ENCODE data around the gene BCAS3. TPM values are rescaled to one million over a fixed set of nuclear protein-coding genes. Genes with fewer than 3 reads are reported as not detected.

Gene BCAS3
- total RNA-seq, 4 donors from 2014 or later = 13.0 to 27.8 (median 20.7) TPM

- intact Hi-C loops (cut with DNase I) = no loop called here
- Histone ChIP-seq H3K9me3 (no peaks in the 10 kb centered on the region), H3K4me3 (no peak overlapping the region), H3K27ac (peak overlapping the region in 1 of 4 donors; percentile 14), H3K36me3 (no peaks in the 10 kb centered on the region), H3K4me1 (peaks cover 0 to 34% (median 8%) of the 10 kb centered on the region in 3 donors), H3K27me3 (no peaks in the 10 kb centered on the region)
- no peak for DNase-seq
- 69 to 71% methylated on average over 3 of the region's 3 CpGs for WGBS, 2 donors
- TF ChIP-seq POLR2A (IDR thresholded peaks at IDR 0.05) = no peak
- TF ChIP-seq, protein P1, sequence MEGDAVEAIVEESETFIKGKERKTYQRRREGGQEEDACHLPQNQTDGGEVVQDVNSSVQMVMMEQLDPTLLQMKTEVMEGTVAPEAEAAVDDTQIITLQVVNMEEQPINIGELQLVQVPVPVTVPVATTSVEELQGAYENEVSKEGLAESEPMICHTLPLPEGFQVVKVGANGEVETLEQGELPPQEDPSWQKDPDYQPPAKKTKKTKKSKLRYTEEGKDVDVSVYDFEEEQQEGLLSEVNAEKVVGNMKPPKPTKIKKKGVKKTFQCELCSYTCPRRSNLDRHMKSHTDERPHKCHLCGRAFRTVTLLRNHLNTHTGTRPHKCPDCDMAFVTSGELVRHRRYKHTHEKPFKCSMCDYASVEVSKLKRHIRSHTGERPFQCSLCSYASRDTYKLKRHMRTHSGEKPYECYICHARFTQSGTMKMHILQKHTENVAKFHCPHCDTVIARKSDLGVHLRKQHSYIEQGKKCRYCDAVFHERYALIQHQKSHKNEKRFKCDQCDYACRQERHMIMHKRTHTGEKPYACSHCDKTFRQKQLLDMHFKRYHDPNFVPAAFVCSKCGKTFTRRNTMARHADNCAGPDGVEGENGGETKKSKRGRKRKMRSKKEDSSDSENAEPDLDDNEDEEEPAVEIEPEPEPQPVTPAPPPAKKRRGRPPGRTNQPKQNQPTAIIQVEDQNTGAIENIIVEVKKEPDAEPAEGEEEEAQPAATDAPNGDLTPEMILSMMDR (IDR thresholded peaks at IDR 0.05) = no peak
These were observed 569.8 kb downstream of the BCAS3 start for GRCh38 chr17:61247439-61247838.

DNA sequence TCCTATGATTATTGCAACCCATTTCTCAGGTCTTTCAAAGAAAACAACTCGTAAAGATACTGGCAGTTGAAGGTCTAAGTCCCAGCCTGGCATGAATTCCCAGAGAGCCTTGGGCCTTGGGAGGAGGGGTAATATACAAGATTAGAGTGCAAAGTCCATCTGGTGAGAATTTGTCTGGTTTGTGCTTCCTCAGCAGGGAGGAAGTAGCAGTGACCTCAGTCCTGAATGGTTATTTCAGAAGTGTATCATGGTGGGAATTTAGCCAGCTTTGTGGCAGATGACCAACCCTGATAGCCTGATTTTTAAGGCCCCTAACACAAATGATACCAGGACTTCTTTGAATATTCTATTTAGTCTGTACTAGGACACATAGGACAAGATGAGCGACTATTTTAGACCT is 570.7 kb downstream of the BCAS3 start:
- no peak for DNase-seq
- Histone ChIP-seq H3K9me3 (no peaks in the 10 kb centered on the region), H3K36me3 (no peaks in the 10 kb centered on the region), H3K4me1 (peaks cover 0 to 44% (median 12%) of the 10 kb centered on the region in 3 donors), H3K4me3 (no peak overlapping the region), H3K27me3 (no peaks in the 10 kb centered on the region), H3K27ac (peak overlapping the region in 2 of 4 donors; percentile 75 to 84)
- TF ChIP-seq, protein P1 (IDR thresholded peaks at IDR 0.05) = no peak
- TF ChIP-seq POLR2A (IDR thresholded peaks at IDR 0.05) = no peak
- WGBS, 2 donors = 92 to 98% methylated on average over 2 of the region's 2 CpGs
- intact Hi-C loops (cut with DNase I) = no loop called here

GRCh38 chr17:61249649-61250299 is 572.1 kb downstream of the BCAS3 start:
- DNase-seq = no peak
- peak overlapping the region in 3 of 4 donors; percentile 75 to 84 (median 83) for H3K27ac ChIP-seq
- 72 to 84% methylated on average over 4 of the region's 4 CpGs for WGBS, 2 donors
- no peaks in the 10 kb centered on the region for H3K36me3 ChIP-seq
- H3K4me3 ChIP-seq = no peak overlapping the region
- TF ChIP-seq, protein P1 (IDR thresholded peaks at IDR 0.05) = no peak
- no peak for TF ChIP-seq POLR2A (IDR thresholded peaks at IDR 0.05)
- intact Hi-C loops (cut with DNase I) = no loop called here
- H3K4me1 ChIP-seq = peaks cover 0 to 52% (median 12%) of the 10 kb centered on the region in 3 donors
- no peaks in the 10 kb centered on the region for H3K9me3 ChIP-seq
- H3K27me3 ChIP-seq = no peaks in the 10 kb centered on the region

DNA sequence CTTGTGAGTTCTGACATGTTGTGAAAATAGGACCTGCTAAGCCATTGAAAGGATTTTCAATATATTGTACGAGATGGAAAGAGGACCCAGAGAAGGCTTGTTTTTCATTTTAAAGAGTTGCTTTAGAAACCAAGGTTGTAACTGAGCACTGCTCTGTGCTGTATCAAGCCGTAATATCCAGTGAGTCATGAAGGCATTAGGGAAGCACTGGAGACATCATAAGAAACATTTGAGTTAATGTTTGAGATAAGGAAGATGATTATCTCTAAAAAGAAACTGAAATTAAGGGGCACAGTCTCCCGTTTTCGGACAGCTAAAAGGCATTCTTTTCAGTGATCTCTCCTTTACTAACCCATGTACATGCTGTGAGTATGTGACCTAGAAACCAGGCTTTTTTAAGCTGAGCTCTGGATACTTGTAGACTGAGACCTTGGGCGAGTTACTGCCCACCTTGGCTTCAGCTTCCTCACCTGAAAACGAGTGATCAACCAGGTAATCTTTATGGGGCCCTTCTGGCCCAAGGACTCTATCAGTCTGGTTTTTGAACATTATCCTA is 572.8 kb downstream of the BCAS3 start:
- WGBS, 2 donors = 57 to 59% methylated on average over 6 of the region's 6 CpGs
- intact Hi-C loops (cut with DNase I) = no loop called here
- Histone ChIP-seq H3K27ac (peak overlapping the region in 3 of 4 donors; percentile 75 to 84 (median 83)), H3K27me3 (no peaks in the 10 kb centered on the region), H3K36me3 (no peaks in the 10 kb centered on the region), H3K4me3 (no peak overlapping the region), H3K4me1 (peaks cover 0 to 57% (median 12%) of the 10 kb centered on the region in 3 donors), H3K9me3 (no peaks in the 10 kb centered on the region)
- DNase-seq = no peak
- TF ChIP-seq POLR2A (IDR thresholded peaks at IDR 0.05) = no peak
- TF ChIP-seq, protein P1 (IDR thresholded peaks at IDR 0.05) = no peak
